IMR-90 (cell line): ENCODE data around the gene EXOC4. TPM values are rescaled to one million over a fixed set of nuclear protein-coding genes. Genes with fewer than 3 reads are reported as not detected.

ENCODE experiments used
- ATAC-seq: fragments of 200-7000 bp; cut with Tn5 transposase; 2 replicates; pipeline ENCODE4 v1.9.1; 2020; ENCODE audit warnings: low read depth, mild to moderate bottlenecking, moderate library complexity
- BruUV-seq: library from RNA; stranded (reverse); fragments of 400-500 nt; replicated peaks from 2 replicates; lab custom pipeline; 2021; lab: Mats Ljungman, UMichigan
- CTCF ChIA-PET: fragments of 300-600 bp; formaldehyde crosslinking; extraction: SDS; loops from one replicate; lab custom pipeline; 2021; ENCODE audit warnings: antibody characterized with exemption; lab: Yijun Ruan, JAX
- POLR2A ChIA-PET: fragments of 300-600 bp; sonication (Branson Sonifier 250); formaldehyde crosslinking; loops from one replicate; lab custom pipeline; 2022; ENCODE audit warnings: antibody characterized with exemption; ENCODE audit not compliant: unreplicated experiment; lab: Charles Lee
- DNase-seq: peaks from one replicate; pipeline ENCODE4 v3.0.0; 2013
- H2AFZ ChIP-seq: replicated peaks from 2 replicates; pipeline ENCODE3; 2013; ENCODE audit warnings: low read length, mild to moderate bottlenecking; ENCODE audit not compliant: poor library complexity
- H2AK5ac ChIP-seq: 2 replicates; pipeline ENCODE4 v1.6.1; 2013; ENCODE audit warnings: low read depth, low read length, inconsistent platforms
- H2AK9ac ChIP-seq: replicated peaks from 2 replicates; pipeline ENCODE3; 2013; ENCODE audit warnings: mild to moderate bottlenecking, low read depth, low read length, moderate library complexity; ENCODE audit not compliant: poor library complexity
- H2BK120ac ChIP-seq: 2 replicates; pipeline ENCODE4 v1.6.1; 2013; ENCODE audit warnings: low read depth, low read length, inconsistent platforms
- H2BK15ac ChIP-seq: 3 replicates; pipeline ENCODE4 v1.6.1; 2013; ENCODE audit warnings: low read depth, low read length, inconsistent platforms
- H2BK20ac ChIP-seq: 2 replicates; pipeline ENCODE4 v1.6.1; 2013; ENCODE audit warnings: low read depth, mild to moderate bottlenecking, inconsistent platforms, low read length, moderate library complexity
- H2BK5ac ChIP-seq: 2 replicates; pipeline ENCODE4 v1.6.1; 2013; ENCODE audit warnings: mild to moderate bottlenecking, low read depth, low read length, inconsistent platforms; ENCODE audit not compliant: poor library complexity, severe bottlenecking
- H3K14ac ChIP-seq: replicated peaks from 2 replicates; pipeline ENCODE4 v1.6.1; 2013; ENCODE audit warnings: low read depth, low read length, inconsistent platforms
- H3K18ac ChIP-seq: 2 replicates; pipeline ENCODE4 v1.6.1; 2013; ENCODE audit warnings: low read depth, low read length, control low read depth
- H3K23ac ChIP-seq: 2 replicates; pipeline ENCODE4 v1.6.1; 2013; ENCODE audit warnings: low read depth, low read length, inconsistent platforms
- H3K27ac ChIP-seq: 2 replicates; pipeline ENCODE4 v1.5.1; 2013; ENCODE audit warnings: mild to moderate bottlenecking, control low read depth, low read length; ENCODE audit not compliant: insufficient read depth
- H3K27me3 ChIP-seq: 2 replicates; pipeline ENCODE4 v1.6.1; 2013; ENCODE audit warnings: low read length; ENCODE audit not compliant: control insufficient read depth, insufficient read depth
- H3K36me3 ChIP-seq: 2 replicates; pipeline ENCODE4 v1.6.1; 2013; ENCODE audit warnings: low read length, mixed read lengths; ENCODE audit not compliant: control insufficient read depth, insufficient read depth
- H3K4ac ChIP-seq: 2 replicates; pipeline ENCODE4 v1.6.1; 2013; ENCODE audit warnings: low read depth, low read length, inconsistent platforms
- H3K4me1 ChIP-seq: 2 replicates; pipeline ENCODE4 v1.6.1; 2013; ENCODE audit warnings: low read length, mixed read lengths; ENCODE audit not compliant: control insufficient read depth, insufficient read depth
- H3K4me2 ChIP-seq: 2 replicates; pipeline ENCODE4 v1.6.1; 2013; ENCODE audit warnings: low read depth, mild to moderate bottlenecking, control low read depth, low read length, moderate library complexity
- H3K4me3 ChIP-seq: 2 replicates; pipeline ENCODE4 v1.5.1; 2013; ENCODE audit warnings: low read depth, mild to moderate bottlenecking, control low read depth, low read length, moderate library complexity; ENCODE audit not compliant: insufficient read depth
- H3K56ac ChIP-seq: 2 replicates; pipeline ENCODE4 v1.6.1; 2013; ENCODE audit warnings: low read length, inconsistent platforms; ENCODE audit not compliant: insufficient read depth; ENCODE audit errors: extremely low read depth
- H3K79me1 ChIP-seq, 2 experiments: 2 replicates each; pipeline ENCODE4 v1.6.1; 2013; ENCODE audit warnings: low read length in 2 of 2, inconsistent platforms in 1 of 2, low read depth in 1 of 2
- H3K9ac ChIP-seq: 2 replicates; pipeline ENCODE4 v1.6.1; 2013; ENCODE audit warnings: low read depth, low read length, control low read depth
- H3K9me1 ChIP-seq: 2 replicates; pipeline ENCODE4 v1.6.1; 2013; ENCODE audit warnings: low read length, inconsistent platforms; ENCODE audit not compliant: insufficient read depth
- H3K9me3 ChIP-seq: 2 replicates; pipeline ENCODE4 v1.6.1; 2013; ENCODE audit warnings: low read length; ENCODE audit not compliant: control insufficient read depth, insufficient read depth
- H4K20me1 ChIP-seq: 2 replicates; pipeline ENCODE4 v1.6.1; 2013; ENCODE audit warnings: low read length, inconsistent platforms; ENCODE audit not compliant: insufficient read depth
- H4K5ac ChIP-seq: 2 replicates; pipeline ENCODE4 v1.6.1; 2013; ENCODE audit warnings: mild to moderate bottlenecking, low read depth, low read length, control low read depth
- H4K8ac ChIP-seq, 2 experiments: 2 replicates each; pipeline ENCODE4 v1.6.1; 2013; ENCODE audit warnings: low read depth in 2 of 2, low read length in 2 of 2, control low read depth in 1 of 2, inconsistent platforms in 1 of 2
- H4K91ac ChIP-seq: 2 replicates; pipeline ENCODE4 v1.6.1; 2013; ENCODE audit warnings: low read depth, low read length, inconsistent platforms; ENCODE audit not compliant: insufficient read depth
- CEBPB ChIP-seq: IDR thresholded peaks from 2 replicates; pipeline ENCODE4 v1.6.1; 2012; ENCODE audit warnings: low read depth, low read length, improper control_type of control experiment
- CHD1 ChIP-seq: IDR thresholded peaks from 2 replicates; pipeline ENCODE4 v1.6.1; 2012; ENCODE audit warnings: low read depth, low read length, improper control_type of control experiment
- ELK1 ChIP-seq: fragments of 150-350 bp; IDR thresholded peaks from 2 replicates; pipeline ENCODE4 v1.6.1; 2016; ENCODE audit warnings: low read depth, mild to moderate bottlenecking, low read length, moderate library complexity, borderline replicate concordance
- FOS ChIP-seq: fragments of 150-350 bp; IDR thresholded peaks from 2 replicates; pipeline ENCODE4 v1.6.1; 2016; ENCODE audit warnings: low read depth, low read length
- MAFK ChIP-seq: IDR thresholded peaks from 2 replicates; pipeline ENCODE4 v1.6.1; 2012; ENCODE audit warnings: low read depth, low read length, improper control_type of control experiment
- MXI1 ChIP-seq: IDR thresholded peaks from 2 replicates; pipeline ENCODE4 v1.6.1; 2012; ENCODE audit warnings: low read depth, mild to moderate bottlenecking, low read length, moderate library complexity, borderline replicate concordance
- POLR2A ChIP-seq: IDR thresholded peaks from 2 replicates; pipeline ENCODE4 v1.6.1; 2012; ENCODE audit warnings: mild to moderate bottlenecking, low read depth, low read length
- RAD21 ChIP-seq: IDR thresholded peaks from 2 replicates; pipeline ENCODE4 v1.6.1; 2012; ENCODE audit warnings: low read length, improper control_type of control experiment
- RFX5 ChIP-seq: IDR thresholded peaks from 2 replicates; pipeline ENCODE4 v1.8.0; 2012; ENCODE audit warnings: low read depth, mild to moderate bottlenecking, low read length, moderate library complexity
- SMC3 ChIP-seq: fragments of 150-350 bp; IDR thresholded peaks from 2 replicates; pipeline ENCODE4 v1.6.1; 2016; ENCODE audit warnings: low read depth, mild to moderate bottlenecking, antibody characterized with exemption, low read length, moderate library complexity
- USF2 ChIP-seq: fragments of 150-350 bp; IDR thresholded peaks from 2 replicates; pipeline ENCODE4 v1.6.1; 2017; ENCODE audit warnings: mild to moderate bottlenecking, antibody characterized with exemption, low read length, low read depth
- WGBS, 2 experiments: methylation state at CpG; one replicate each; pipeline versions ENCODE4 v1.1.5 to v1.1.7; 2013; ENCODE audit warnings: missing lambda C conversion rate in 2 of 2; ENCODE audit not compliant: insufficient read length in 1 of 2; ENCODE audit errors: extremely low coverage in 2 of 2; 5-methylcytosine and 5-hydroxymethylcytosine counted together
- dilution Hi-C: fragments of 300-500 bp; cut with HindIII; formaldehyde crosslinking; loops from one replicate; pipeline ENCODE4 v1.14.3; 2018; ENCODE audit warnings: low sequenced_read_pairs; ENCODE audit not compliant: unreplicated experiment
- in situ Hi-C: fragments of 300-500 bp; cut with MboI; formaldehyde crosslinking; loops from 3 replicates; pipeline ENCODE4 v1.14.3; 2019; ENCODE audit warnings: low sequenced_read_pairs, inconsistent platforms, mixed read lengths
- intact Hi-C: fragments of 100-400 bp; cut with micrococcal nuclease; formaldehyde crosslinking; loops from 2 replicates; pipeline ENCODE4 v1.10.0; 2022
- polyA plus RNA-seq, 3 experiments: library from polyadenylated mRNA; depleted of rRNA; stranded (reverse); fragments of >200 nt; gene quantifications; 2 replicates each; pipeline ENCODE4 v1.2.3, GENCODE V29; 2012; ENCODE audit warnings: low replicate concordance in 1 of 3
- total RNA-seq: library from RNA; depleted of rRNA; stranded (reverse); fragments of >200 nt; gene quantifications from 2 replicates; pipeline ENCODE4 v1.2.3, GENCODE V29; 2012

The EXOC4 gene
- total and polyA plus RNA-seq, 2 of the 4 experiments (the other 2 are of a cell fraction): 25.4 to 94.6 TPM

- Histone ChIP-seq H3K9me3 (no peaks in the 10 kb centered on the region), H4K5ac (no peak overlapping the region), H3K14ac (no peak overlapping the region), H3K56ac (no peak overlapping the region), H2AFZ (no peak overlapping the region), H3K18ac (no peak overlapping the region), H3K27ac (no peak overlapping the region), H2AK5ac (no peak overlapping the region), H3K79me1 (peaks cover 11 to 16% of the 10 kb centered on the region in 2 experiments; a peak in 3 of 4 replicates), H3K23ac (no peak overlapping the region), H3K4me3 (no peak overlapping the region), H2BK15ac (no peak overlapping the region), H4K8ac (no peak overlapping the region), H3K27me3 (no peaks in the 10 kb centered on the region), H3K4me1 (no peaks in the 10 kb centered on the region), H4K20me1 (no peaks in the 10 kb centered on the region), H2AK9ac (no peak overlapping the region), H2BK20ac (no peak overlapping the region), H3K4me2 (no peak overlapping the region), H3K4ac (no peak overlapping the region), H4K91ac (no peak overlapping the region), H3K9me1 (peaks cover 4% of the 10 kb centered on the region; the same call in 1 of the 2 replicates), H3K9ac (no peak overlapping the region), H2BK5ac (no peak overlapping the region), H3K36me3 (peaks cover 8% of the 10 kb centered on the region; the same call in 1 of the 2 replicates), H2BK120ac (no peak overlapping the region)
- intact Hi-C loops: no loop called here
- BruUV-seq: no TSS peak
- TF ChIP-seq MXI1 (no peak), FOS (no peak), MAFK (no peak), SMC3 (no peak), POLR2A (no peak), USF2 (no peak), CHD1 (no peak), RAD21 (no peak), RFX5 (no peak), ELK1 (no peak), CEBPB (no peak)
- in situ Hi-C loops: no loop called here
- ATAC-seq (no peak), DNase-seq (no peak)
- ChIA-PET CTCF (interaction anchor here (1.0 kb wide), 1 partner anchor 353 kb away, joined by 4 read pairs; no protein-coding TSS in a partner anchor), POLR2A (no interaction called here)
- dilution Hi-C loops: no loop called here
- 86% methylated on average over 1 of the region's 1 CpG; no CpG with 5 or more reads in 1 of the 2 experiments for WGBS, 2 experiments
Measured at GRCh38 chr7:133288970-133289369, 36.1 kb downstream of the EXOC4 start.
